Measurements from ENCODE around the gene FMO3.

FMO3 gene

GRCh38 chr1:171128463-171128862 is 37.8 kb downstream of the FMO3 start:
- Mint-ChIP-seq H3K36me3 (ENCODE audit: low read depth) (no peaks in the 10 kb centered on the region), H3K27ac (no peak overlapping the region), H3K4me1 (ENCODE audit: low read depth) (no peaks in the 10 kb centered on the region), H3K4me3 (no peak overlapping the region), H3K27me3 (ENCODE audit: low read depth) (no peaks in the 10 kb centered on the region), H3K9me3 (peaks cover 3% of the 10 kb centered on the region)

GRCh38 chr1:171134204-171134923 is 43.7 kb downstream of the FMO3 start:
- Mint-ChIP-seq H3K4me3 (no peak overlapping the region), H3K27me3 (ENCODE audit: low read depth) (peaks cover 5% of the 10 kb centered on the region), H3K4me1 (ENCODE audit: low read depth) (no peaks in the 10 kb centered on the region), H3K27ac (no peak overlapping the region), H3K9me3 (peaks cover 1% of the 10 kb centered on the region), H3K36me3 (ENCODE audit: low read depth) (no peaks in the 10 kb centered on the region)

- H3K36me3 Mint-ChIP-seq (ENCODE audit: low read depth), result no peaks in the 10 kb centered on the region
- no peak overlapping the region for H3K4me3 Mint-ChIP-seq
- H3K4me1 Mint-ChIP-seq (ENCODE audit: low read depth), result no peaks in the 10 kb centered on the region
- no peak overlapping the region for H3K27ac Mint-ChIP-seq
- no peaks in the 10 kb centered on the region for H3K9me3 Mint-ChIP-seq
- H3K27me3 Mint-ChIP-seq (ENCODE audit: low read depth), result peaks cover 5% of the 10 kb centered on the region
Observed at GRCh38 chr1:171137580-171137979, 46.9 kb downstream of the FMO3 start.

GRCh38 chr1:171138980-171139379 is 48.3 kb downstream of the FMO3 start:
- no peaks in the 10 kb centered on the region for H3K9me3 Mint-ChIP-seq
- H3K4me1 Mint-ChIP-seq (ENCODE audit: low read depth), result no peaks in the 10 kb centered on the region
- H3K27me3 Mint-ChIP-seq (ENCODE audit: low read depth), result peaks cover 5% of the 10 kb centered on the region
- no peak overlapping the region for H3K4me3 Mint-ChIP-seq
- no peak overlapping the region for H3K27ac Mint-ChIP-seq
- H3K36me3 Mint-ChIP-seq (ENCODE audit: low read depth), result no peaks in the 10 kb centered on the region

GRCh38 chr1:171139890-171140289 is 49.2 kb downstream of the FMO3 start:
- Mint-ChIP-seq H3K9me3 (no peaks in the 10 kb centered on the region), H3K4me3 (no peak overlapping the region), H3K27me3 (ENCODE audit: low read depth) (peaks cover 5% of the 10 kb centered on the region), H3K4me1 (ENCODE audit: low read depth) (no peaks in the 10 kb centered on the region), H3K36me3 (ENCODE audit: low read depth) (no peaks in the 10 kb centered on the region), H3K27ac (no peak overlapping the region)

- Mint-ChIP-seq H3K36me3 (ENCODE audit: low read depth) (no peaks in the 10 kb centered on the region), H3K27me3 (ENCODE audit: low read depth) (peaks cover 5% of the 10 kb centered on the region), H3K4me1 (ENCODE audit: low read depth) (no peaks in the 10 kb centered on the region), H3K9me3 (no peaks in the 10 kb centered on the region), H3K4me3 (no peak overlapping the region), H3K27ac (no peak overlapping the region)
Observed at GRCh38 chr1:171140401-171140800, 49.7 kb downstream of the FMO3 start.

GRCh38 chr1:171140956-171141687 is 50.4 kb downstream of the FMO3 start:
- Mint-ChIP-seq H3K4me3 (no peak overlapping the region), H3K27ac (no peak overlapping the region), H3K4me1 (ENCODE audit: low read depth) (no peaks in the 10 kb centered on the region), H3K27me3 (ENCODE audit: low read depth) (peaks cover 5% of the 10 kb centered on the region), H3K9me3 (no peaks in the 10 kb centered on the region), H3K36me3 (ENCODE audit: low read depth) (no peaks in the 10 kb centered on the region)

- Mint-ChIP-seq H3K4me3 (no peak overlapping the region), H3K36me3 (ENCODE audit: low read depth) (no peaks in the 10 kb centered on the region), H3K9me3 (no peaks in the 10 kb centered on the region), H3K27me3 (ENCODE audit: low read depth) (peaks cover 2% of the 10 kb centered on the region), H3K27ac (no peak overlapping the region), H3K4me1 (ENCODE audit: low read depth) (no peaks in the 10 kb centered on the region)
Observed at GRCh38 chr1:171141688-171142415, 51.1 kb downstream of the FMO3 start.

- H3K36me3 Mint-ChIP-seq (ENCODE audit: low read depth), result no peaks in the 10 kb centered on the region
- no peak overlapping the region for H3K4me3 Mint-ChIP-seq
- no peak overlapping the region for H3K27ac Mint-ChIP-seq
- H3K27me3 Mint-ChIP-seq (ENCODE audit: low read depth), result no peaks in the 10 kb centered on the region
- no peaks in the 10 kb centered on the region for H3K4me1 Mint-ChIP-seq (ENCODE audit: low read depth)
- H3K9me3 Mint-ChIP-seq, result no peaks in the 10 kb centered on the region
Observed at GRCh38 chr1:171142416-171143385, 52.0 kb downstream of the FMO3 start.

GRCh38 chr1:171150156-171150555 is 59.5 kb downstream of the FMO3 start:
- Mint-ChIP-seq H3K27me3 (ENCODE audit: low read depth) (no peaks in the 10 kb centered on the region), H3K36me3 (ENCODE audit: low read depth) (no peaks in the 10 kb centered on the region), H3K4me1 (ENCODE audit: low read depth) (no peaks in the 10 kb centered on the region), H3K9me3 (no peaks in the 10 kb centered on the region), H3K27ac (no peak overlapping the region), H3K4me3 (no peak overlapping the region)

GRCh38 chr1:171152549-171152948 is 61.8 kb downstream of the FMO3 start:
- no peaks in the 10 kb centered on the region for H3K9me3 Mint-ChIP-seq
- H3K4me1 Mint-ChIP-seq (ENCODE audit: low read depth), result no peaks in the 10 kb centered on the region

GRCh38 chr1:171155484-171155883 is 64.8 kb downstream of the FMO3 start:
- no peak overlapping the region for H3K4me3 Mint-ChIP-seq
- H3K36me3 Mint-ChIP-seq (ENCODE audit: low read depth), result no peaks in the 10 kb centered on the region
- H3K9me3 Mint-ChIP-seq, result no peaks in the 10 kb centered on the region
- H3K27me3 Mint-ChIP-seq (ENCODE audit: low read depth), result no peaks in the 10 kb centered on the region
- no peak overlapping the region for H3K27ac Mint-ChIP-seq
- H3K4me1 Mint-ChIP-seq (ENCODE audit: low read depth), result no peaks in the 10 kb centered on the region

More at GRCh38 chr1:171152549-171152948, 61.8 kb downstream of the FMO3 start:
- H3K27ac Mint-ChIP-seq, result no peak overlapping the region
- no peaks in the 10 kb centered on the region for H3K36me3 Mint-ChIP-seq (ENCODE audit: low read depth)
- no peaks in the 10 kb centered on the region for H3K27me3 Mint-ChIP-seq (ENCODE audit: low read depth)
- no peak overlapping the region for H3K4me3 Mint-ChIP-seq

- Mint-ChIP-seq H3K27me3 (ENCODE audit: low read depth) (no peaks in the 10 kb centered on the region), H3K4me3 (no peak overlapping the region), H3K4me1 (ENCODE audit: low read depth) (no peaks in the 10 kb centered on the region), H3K27ac (no peak overlapping the region), H3K36me3 (ENCODE audit: low read depth) (no peaks in the 10 kb centered on the region), H3K9me3 (no peaks in the 10 kb centered on the region)
Observed at GRCh38 chr1:171158096-171158495, 67.4 kb downstream of the FMO3 start.

- Mint-ChIP-seq H3K4me3 (no peak overlapping the region), H3K27ac (no peak overlapping the region), H3K4me1 (ENCODE audit: low read depth) (no peaks in the 10 kb centered on the region), H3K9me3 (no peaks in the 10 kb centered on the region), H3K36me3 (ENCODE audit: low read depth) (no peaks in the 10 kb centered on the region), H3K27me3 (ENCODE audit: low read depth) (no peaks in the 10 kb centered on the region)
Observed at GRCh38 chr1:171158551-171158950, 67.8 kb downstream of the FMO3 start.

Measured in T-helper 1 cell treated with Interleukin-12 subunit alpha and Interleukin-12 subunit beta and Interleukin-4 antibody, amounts not matched to agents 30 μg/mL and 1 μg/mL, for 36 hours (primary cell).